Femur (tissue), 1 donor: ENCODE measurements around the gene STRIP2.
"Not testable (repeated sequence)": the region's sequence is repeated elsewhere in the genome, so short reads cannot be mapped to it uniquely, and the experiment has no call there.

Experiments used
- DNase-seq: peaks from one replicate; pipeline ENCODE4 v3.0.0-alpha.2; 2017

Gene STRIP2

GRCh38 chr7:129456421-129456820, 22.2 kb downstream of the STRIP2 start:
- no peak for DNase-seq

GRCh38 chr7:129457101-129457500, 22.9 kb downstream of the STRIP2 start:
- DNase-seq = no peak

GRCh38 chr7:129458171-129458570, 23.9 kb downstream of the STRIP2 start:
- DNase-seq = no peak

GRCh38 chr7:129461809-129462208, 27.6 kb downstream of the STRIP2 start:
- no peak for DNase-seq

GRCh38 chr7:129462420-129462819, 28.2 kb downstream of the STRIP2 start:
- DNase-seq = no peak

- no peak for DNase-seq
Measured at GRCh38 chr7:129464194-129464593, 30.0 kb downstream of the STRIP2 start.

GRCh38 chr7:129465080-129465479, 30.8 kb downstream of the STRIP2 start:
- DNase-seq = no peak

GRCh38 chr7:129466796-129467195, 32.6 kb downstream of the STRIP2 start:
- peak; percentile 35 for DNase-seq

GRCh38 chr7:129468087-129468486, 33.9 kb downstream of the STRIP2 start:
- no peak for DNase-seq

- DNase-seq = no peak
Measured at GRCh38 chr7:129468547-129468946, 34.3 kb downstream of the STRIP2 start.

- DNase-seq = no peak
Measured at GRCh38 chr7:129469930-129470329, 35.7 kb downstream of the STRIP2 start.

- no peak for DNase-seq
Measured at GRCh38 chr7:129470411-129470810, 36.2 kb downstream of the STRIP2 start.

GRCh38 chr7:129471402-129471827, 37.2 kb downstream of the STRIP2 start:
- no peak for DNase-seq

- not testable (repeated sequence) for DNase-seq
Measured at GRCh38 chr7:129475931-129476330, 41.7 kb downstream of the STRIP2 start.

- DNase-seq = not testable (repeated sequence)
Measured at GRCh38 chr7:129476398-129476797, 42.2 kb downstream of the STRIP2 start.

- DNase-seq = no peak
Measured at GRCh38 chr7:129479831-129480230, 45.6 kb downstream of the STRIP2 start.

GRCh38 chr7:129480674-129481363, 46.6 kb downstream of the STRIP2 start:
- no peak for DNase-seq

- DNase-seq = not testable (repeated sequence)
Measured at GRCh38 chr7:129481376-129481775, 47.1 kb downstream of the STRIP2 start.

- no peak for DNase-seq
Measured at GRCh38 chr7:129482781-129483180, 48.5 kb downstream of the STRIP2 start.

GRCh38 chr7:129489491-129489890, 55.3 kb downstream of the STRIP2 start:
- no peak for DNase-seq

- no peak for DNase-seq
Measured at GRCh38 chr7:129492391-129492790, 58.2 kb downstream of the STRIP2 start.

GRCh38 chr7:129493555-129493954, 59.3 kb downstream of the STRIP2 start:
- DNase-seq = no peak

- DNase-seq = no peak
Measured at GRCh38 chr7:129494041-129494440, 59.8 kb downstream of the STRIP2 start.

GRCh38 chr7:129495987-129496386, 61.8 kb downstream of the STRIP2 start:
- no peak for DNase-seq

- DNase-seq = no peak
Measured at GRCh38 chr7:129496653-129497052, 62.4 kb downstream of the STRIP2 start.
